Sigmoid colon (tissue), 7 donors: ENCODE results near the gene MTLN. TPM values are rescaled to one million over a fixed set of nuclear protein-coding genes. Genes with fewer than 3 reads are reported as not detected.
"Not testable (repeated sequence)": the region's sequence is repeated elsewhere in the genome, so short reads cannot be mapped to it uniquely, and the experiment has no call there.

Experiments used
- DNase-seq: peaks from one replicate; pipeline ENCODE4 v3.0.0-alpha.2; 2019
- H3K27ac ChIP-seq, 4 donors: fragments of 200-600 bp; sonication (generic); one replicate each; pipeline ENCODE4 v1.5.1; 2016 to 2019; ENCODE audit warnings: mild to moderate bottlenecking in 1 of 4
- H3K27me3 ChIP-seq, 3 donors: fragments of 200-600 bp; sonication (generic); one replicate each; pipeline ENCODE4 v1.5.1; 2019; ENCODE audit warnings: mild to moderate bottlenecking in 1 of 3
- H3K36me3 ChIP-seq, 4 donors: fragments of 200-600 bp; sonication (generic); one replicate each; pipeline ENCODE4 v1.5.1; 2016 to 2019
- H3K4me1 ChIP-seq, 4 donors: fragments of 200-600 bp; sonication (generic); one replicate each; pipeline ENCODE4 v1.5.1; 2017 to 2019
- H3K4me3 ChIP-seq, 4 donors: fragments of 200-600 bp; sonication (generic); one replicate each; pipeline ENCODE4 v1.5.1; 2017 to 2019; ENCODE audit warnings: mild to moderate bottlenecking in 2 of 4, moderate library complexity in 1 of 4
- H3K9me3 ChIP-seq, 4 donors: fragments of 200-600 bp in 3 of 4; sonication (generic) in 3 of 4; one replicate each; pipeline versions ENCODE4 v1.5.1 to v1.6.1; 2013 to 2019
- EP300 ChIP-seq, 4 donors: sonication (generic); formaldehyde crosslinking; IDR thresholded peaks; one replicate each; pipeline ENCODE4 v1.6.1; 2017; ENCODE audit warnings: antibody characterized with exemption in 4 of 4
- POLR2A ChIP-seq, 2 donors: fragments of 450-650 bp; IDR thresholded peaks; one replicate each; pipeline ENCODE4 v1.6.1; 2016; ENCODE audit warnings: antibody characterized with exemption in 2 of 2, mild to moderate bottlenecking in 2 of 2, moderate library complexity in 2 of 2
- POLR2AphosphoS5 ChIP-seq, 4 donors: sonication (generic); formaldehyde crosslinking; IDR thresholded peaks; one replicate each; pipeline ENCODE4 v1.6.1; 2017; ENCODE audit warnings: antibody characterized with exemption in 4 of 4
- WGBS, 2 donors: extraction: QIAGEN DNeasy Blood & Tissue Kit; methylation state at CpG; one replicate each; pipeline ENCODE4 v1.1.7; 2013; 5-methylcytosine and 5-hydroxymethylcytosine counted together
- intact Hi-C: fragments of 100-400 bp; cut with DNase I; formaldehyde crosslinking; loops from one replicate; pipeline ENCODE4 v1.15.1; 2023
- polyA plus RNA-seq, 3 donors: library from polyadenylated mRNA; stranded (reverse); fragments of 200-250 nt; gene quantifications; one replicate each; pipeline ENCODE4 v1.2.3, GENCODE V29; 2013
- total RNA-seq, 4 donors: library from RNA; depleted of rRNA; stranded (reverse); fragments of >200 nt; gene quantifications; one replicate each; pipeline ENCODE4 v1.1.0, GENCODE V29; 2016
- TF ChIP-seq, protein P1 (sequence below), 4 experiments: fragments of 450-650 bp in 3 of 4; fragments of 200-600 bp in 1 of 4; IDR thresholded peaks; one replicate each; pipeline ENCODE4 v1.5.1; 2016 to 2019; ENCODE audit warnings: antibody characterized with exemption in 4 of 4, mild to moderate bottlenecking in 3 of 4, moderate library complexity in 2 of 4
- donor health status: healthy with polysubstance abuse.
- donor health status: Bipolar disorder and iron deficiency.
- donor health status: healthy.

MTLN gene
- total and polyA plus RNA-seq, 7 donors = 94.0 to 158 (median 135) TPM

DNA sequence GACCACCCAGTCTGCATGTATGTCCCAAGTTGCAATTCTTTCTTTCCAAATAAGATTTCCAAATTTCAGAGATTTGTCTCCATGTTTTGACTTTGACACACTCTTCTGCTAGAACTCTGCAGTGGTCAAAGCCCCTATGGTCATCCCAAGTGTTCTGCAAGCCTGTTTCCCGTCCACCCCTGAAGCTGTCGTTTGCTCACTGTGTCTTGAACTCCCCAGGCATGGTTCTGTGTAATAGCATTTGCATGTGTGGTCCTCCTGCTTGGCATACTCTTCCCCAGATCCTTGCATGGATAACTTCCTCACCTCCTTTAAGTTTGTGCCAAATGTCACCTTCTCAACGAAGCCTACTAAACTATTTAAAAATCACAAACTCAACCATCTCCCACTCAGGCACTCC is 3.9 kb upstream of the MTLN start:
- H3K4me1 ChIP-seq = peaks cover 0 to 6% (median 5%) of the 10 kb centered on the region in 4 donors
- no peaks in the 10 kb centered on the region for H3K9me3 ChIP-seq
- intact Hi-C loops = no loop called here
- no peak overlapping the region for H3K4me3 ChIP-seq
- H3K27me3 ChIP-seq = peaks cover 0 to 3% (median 0%) of the 10 kb centered on the region in 3 donors
- H3K27ac ChIP-seq = no peak overlapping the region
- H3K36me3 ChIP-seq = no peaks in the 10 kb centered on the region
- no peak for DNase-seq
- TF ChIP-seq POLR2A (IDR thresholded peaks at IDR 0.05) (no peak), EP300 (IDR thresholded peaks at IDR 0.05) (no peak), POLR2AphosphoS5 (IDR thresholded peaks at IDR 0.05) (no peak)
- TF ChIP-seq, protein P1, sequence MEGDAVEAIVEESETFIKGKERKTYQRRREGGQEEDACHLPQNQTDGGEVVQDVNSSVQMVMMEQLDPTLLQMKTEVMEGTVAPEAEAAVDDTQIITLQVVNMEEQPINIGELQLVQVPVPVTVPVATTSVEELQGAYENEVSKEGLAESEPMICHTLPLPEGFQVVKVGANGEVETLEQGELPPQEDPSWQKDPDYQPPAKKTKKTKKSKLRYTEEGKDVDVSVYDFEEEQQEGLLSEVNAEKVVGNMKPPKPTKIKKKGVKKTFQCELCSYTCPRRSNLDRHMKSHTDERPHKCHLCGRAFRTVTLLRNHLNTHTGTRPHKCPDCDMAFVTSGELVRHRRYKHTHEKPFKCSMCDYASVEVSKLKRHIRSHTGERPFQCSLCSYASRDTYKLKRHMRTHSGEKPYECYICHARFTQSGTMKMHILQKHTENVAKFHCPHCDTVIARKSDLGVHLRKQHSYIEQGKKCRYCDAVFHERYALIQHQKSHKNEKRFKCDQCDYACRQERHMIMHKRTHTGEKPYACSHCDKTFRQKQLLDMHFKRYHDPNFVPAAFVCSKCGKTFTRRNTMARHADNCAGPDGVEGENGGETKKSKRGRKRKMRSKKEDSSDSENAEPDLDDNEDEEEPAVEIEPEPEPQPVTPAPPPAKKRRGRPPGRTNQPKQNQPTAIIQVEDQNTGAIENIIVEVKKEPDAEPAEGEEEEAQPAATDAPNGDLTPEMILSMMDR (IDR thresholded peaks at IDR 0.05) = no peak
- WGBS, 2 donors = 56 to 69% methylated on average over 3 of the region's 3 CpGs

DNA sequence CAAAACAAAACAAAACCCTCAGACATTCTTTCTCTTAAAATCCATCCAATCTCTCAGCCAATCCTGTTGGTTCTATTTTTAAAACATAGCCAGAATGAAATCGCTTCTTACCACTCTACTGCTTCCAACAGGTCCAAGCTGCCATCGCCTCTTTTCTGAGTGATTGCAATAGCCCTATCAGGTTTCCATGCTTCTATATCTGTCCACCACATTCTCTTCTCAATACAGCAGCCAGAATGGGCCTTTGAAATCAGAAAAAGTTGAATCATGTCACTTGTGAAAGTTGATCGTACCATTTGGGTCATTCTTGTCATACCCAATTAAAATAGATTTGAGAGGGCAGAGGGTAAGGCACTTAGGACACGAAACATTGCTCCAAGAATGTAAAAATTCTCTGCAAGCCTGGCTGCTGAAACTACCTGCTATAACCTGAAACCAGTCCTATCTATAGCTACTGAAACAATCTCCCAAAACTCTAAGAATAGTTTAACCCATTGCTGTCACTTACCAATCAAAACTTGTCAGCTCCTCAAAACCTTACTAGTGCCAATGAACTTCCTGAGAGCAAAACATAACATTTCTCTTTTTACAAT is 3.3 kb upstream of the MTLN start:
- intact Hi-C loops = no loop called here
- Histone ChIP-seq H3K27me3 (peaks cover 0 to 3% (median 0%) of the 10 kb centered on the region in 3 donors), H3K36me3 (peaks cover 0 to 5% (median 0%) of the 10 kb centered on the region in 4 donors), H3K27ac (no peak overlapping the region), H3K4me1 (peaks cover 0 to 11% (median 10%) of the 10 kb centered on the region in 4 donors), H3K9me3 (no peaks in the 10 kb centered on the region), H3K4me3 (no peak overlapping the region)
- DNase-seq = no peak
- WGBS, 2 donors = 79 to 82% methylated on average over 4 of the region's 4 CpGs
- TF ChIP-seq POLR2AphosphoS5 (IDR thresholded peaks at IDR 0.05) (no peak), POLR2A (IDR thresholded peaks at IDR 0.05) (no peak), EP300 (IDR thresholded peaks at IDR 0.05) (no peak)
- TF ChIP-seq, protein P1 (IDR thresholded peaks at IDR 0.05) = no peak

DNA sequence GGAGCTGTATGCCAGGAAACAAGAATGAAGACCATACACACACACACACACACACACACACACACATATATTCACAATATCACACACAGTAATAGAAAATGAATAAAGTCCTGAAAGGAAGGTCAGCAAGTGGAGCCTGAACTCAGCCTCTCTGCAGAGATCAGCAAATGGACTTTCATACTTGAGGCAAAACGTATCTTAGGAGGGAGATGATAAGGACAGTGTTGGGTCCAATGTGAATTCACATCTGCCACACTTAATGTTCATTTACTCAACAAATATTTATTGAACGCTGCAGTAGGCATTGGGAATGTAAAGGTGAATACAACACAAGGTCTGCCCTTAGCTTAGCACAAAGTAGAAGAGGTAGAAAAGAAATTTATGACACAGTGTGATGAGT is 2.7 kb upstream of the MTLN start:
- H3K9me3 ChIP-seq = no peaks in the 10 kb centered on the region
- no peak overlapping the region for H3K27ac ChIP-seq
- peaks cover 0 to 11% (median 0%) of the 10 kb centered on the region in 4 donors for H3K36me3 ChIP-seq
- no peak overlapping the region for H3K4me3 ChIP-seq
- peaks cover 0 to 3% (median 0%) of the 10 kb centered on the region in 3 donors for H3K27me3 ChIP-seq
- H3K4me1 ChIP-seq = peaks cover 0 to 14% (median 10%) of the 10 kb centered on the region in 4 donors
- 37 to 65% methylated on average over 2 of the region's 2 CpGs for WGBS, 2 donors
- TF ChIP-seq EP300 (IDR thresholded peaks at IDR 0.05) (no peak), POLR2A (IDR thresholded peaks at IDR 0.05) (no peak), POLR2AphosphoS5 (IDR thresholded peaks at IDR 0.05) (no peak)
- TF ChIP-seq, protein P1 (IDR thresholded peaks at IDR 0.05) = no peak
- no peak for DNase-seq
- intact Hi-C loops = no loop called here

DNA sequence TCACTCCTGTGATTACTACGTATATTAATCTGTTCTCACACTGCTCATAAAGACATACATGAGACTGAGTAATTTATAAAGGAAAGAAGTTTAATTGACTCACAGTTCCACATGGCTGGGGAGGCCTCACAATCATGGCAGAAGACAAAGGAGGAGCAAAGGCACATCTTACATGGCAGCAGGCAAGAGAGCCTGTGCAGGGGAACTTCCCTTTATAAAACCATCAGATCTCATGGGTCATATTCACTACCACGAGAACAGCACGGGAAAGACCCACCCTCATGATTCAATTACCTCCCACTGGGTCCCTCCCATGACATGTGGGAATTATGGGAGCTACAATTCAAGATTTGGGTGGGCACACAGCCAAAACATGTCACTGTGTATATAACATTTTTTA is 1.2 kb upstream of the MTLN start:
- DNase-seq, intact Hi-C loops, H3K27ac ChIP-seq, H3K4me3 ChIP-seq, H3K27me3 ChIP-seq, H3K9me3 ChIP-seq: not testable (repeated sequence)
- H3K36me3 ChIP-seq = peaks cover 0 to 18% (median 3%) of the 10 kb centered on the region in 4 donors
- H3K4me1 ChIP-seq = peaks cover 0 to 14% (median 10%) of the 10 kb centered on the region in 4 donors
- WGBS, 2 donors = 75 to 76% methylated on average over 3 of the region's 3 CpGs

DNA sequence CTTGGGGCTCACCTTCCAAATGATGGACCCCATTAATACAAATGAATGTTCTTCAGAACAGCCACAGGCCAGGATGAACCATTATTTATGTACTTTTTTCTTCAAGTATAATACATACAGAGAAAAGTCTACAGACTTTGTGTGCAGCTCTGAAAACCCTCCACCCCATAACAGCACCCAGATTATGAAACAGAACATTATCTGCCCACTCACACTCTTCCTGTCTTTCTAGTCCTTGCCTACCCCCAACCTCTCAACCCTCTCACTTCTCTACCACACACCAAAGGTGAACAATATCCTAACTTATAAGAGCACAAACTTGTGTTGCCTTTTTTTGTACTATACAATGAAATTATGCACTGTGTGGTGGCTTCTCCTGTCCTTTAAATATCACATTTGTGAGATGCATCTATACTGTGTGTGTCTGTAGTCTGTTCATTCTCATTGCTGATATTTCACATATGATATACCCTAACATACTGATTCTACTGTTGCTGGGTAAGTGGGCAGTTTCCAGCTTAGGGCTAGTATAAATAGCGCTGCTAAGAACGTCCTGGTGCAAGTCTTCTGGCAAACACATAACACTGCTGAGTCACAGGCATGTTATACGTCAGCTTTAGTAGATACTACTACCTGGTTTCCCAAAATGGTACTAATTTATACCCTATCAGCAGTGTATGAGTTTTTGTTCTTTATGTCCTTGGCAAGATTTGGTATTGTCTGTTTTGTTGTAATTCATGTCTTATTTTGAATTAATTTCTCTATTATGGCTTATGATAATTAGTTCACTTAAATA is 6.5 kb downstream of the MTLN start:
- H3K27ac ChIP-seq = peak overlapping the region in 2 of 4 donors; percentile 49 to 69
- no peaks in the 10 kb centered on the region for H3K9me3 ChIP-seq
- no peak for DNase-seq
- no peaks in the 10 kb centered on the region for H3K27me3 ChIP-seq
- intact Hi-C loops = no loop called here
- H3K36me3 ChIP-seq = peaks cover 0 to 19% (median 3%) of the 10 kb centered on the region in 4 donors
- WGBS, 2 donors = 56 to 65% methylated on average over 3 of the region's 3 CpGs
- no peak for TF ChIP-seq EP300 (IDR thresholded peaks at IDR 0.05)
- no peak for TF ChIP-seq POLR2AphosphoS5 (IDR thresholded peaks at IDR 0.05)
- no peak for TF ChIP-seq POLR2A (IDR thresholded peaks at IDR 0.05)
- TF ChIP-seq, protein P1 (IDR thresholded peaks at IDR 0.05) = no peak
- peaks cover 0 to 17% (median 6%) of the 10 kb centered on the region in 4 donors for H3K4me1 ChIP-seq
- no peak overlapping the region for H3K4me3 ChIP-seq
